Fibroblast of skin of right biceps (primary cell): Measurements from ENCODE around the gene DMXL1.

Experiments used
- DNase-seq: peaks from one replicate; pipeline ENCODE4 v3.0.0-alpha.2; 2013

DMXL1 gene

DNA sequence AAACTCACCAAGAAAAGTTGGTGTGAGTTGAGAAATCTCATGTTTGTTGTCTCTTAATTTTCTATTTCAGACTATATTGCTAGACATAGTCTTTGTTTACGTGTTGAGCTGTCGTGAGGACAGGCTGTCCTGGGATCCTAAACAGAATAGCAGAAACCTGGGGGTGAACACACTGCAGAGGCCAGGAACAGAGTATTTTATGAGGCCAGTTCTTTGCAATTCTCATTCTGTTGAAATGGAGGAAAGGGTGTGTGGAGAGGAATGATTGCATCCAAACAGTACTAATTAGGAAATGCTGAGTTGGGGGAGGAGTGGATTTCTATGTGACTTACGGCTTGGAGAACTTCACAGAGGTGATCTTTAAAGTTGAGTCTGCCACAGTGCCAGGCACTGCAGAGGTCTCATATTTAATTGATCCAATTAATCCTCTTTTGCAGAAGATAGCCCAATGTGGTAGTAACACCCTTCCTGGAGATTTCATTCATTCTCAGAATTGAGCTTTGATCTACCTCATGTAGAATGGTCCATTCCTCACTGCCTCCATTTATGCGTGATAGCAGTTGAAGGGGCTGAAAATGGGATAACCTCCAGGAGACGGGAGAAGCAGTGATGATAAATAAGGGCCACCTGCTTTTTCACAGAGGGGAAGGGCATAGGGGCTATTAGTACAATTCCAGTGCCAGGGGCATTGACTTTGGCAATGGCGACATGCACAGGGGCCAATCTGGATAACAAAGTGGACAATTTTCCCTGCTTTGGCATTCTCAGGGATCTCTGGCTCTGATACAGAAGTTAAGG is 200.3 kb downstream of the DMXL1 start:
- no peak for DNase-seq

DNA sequence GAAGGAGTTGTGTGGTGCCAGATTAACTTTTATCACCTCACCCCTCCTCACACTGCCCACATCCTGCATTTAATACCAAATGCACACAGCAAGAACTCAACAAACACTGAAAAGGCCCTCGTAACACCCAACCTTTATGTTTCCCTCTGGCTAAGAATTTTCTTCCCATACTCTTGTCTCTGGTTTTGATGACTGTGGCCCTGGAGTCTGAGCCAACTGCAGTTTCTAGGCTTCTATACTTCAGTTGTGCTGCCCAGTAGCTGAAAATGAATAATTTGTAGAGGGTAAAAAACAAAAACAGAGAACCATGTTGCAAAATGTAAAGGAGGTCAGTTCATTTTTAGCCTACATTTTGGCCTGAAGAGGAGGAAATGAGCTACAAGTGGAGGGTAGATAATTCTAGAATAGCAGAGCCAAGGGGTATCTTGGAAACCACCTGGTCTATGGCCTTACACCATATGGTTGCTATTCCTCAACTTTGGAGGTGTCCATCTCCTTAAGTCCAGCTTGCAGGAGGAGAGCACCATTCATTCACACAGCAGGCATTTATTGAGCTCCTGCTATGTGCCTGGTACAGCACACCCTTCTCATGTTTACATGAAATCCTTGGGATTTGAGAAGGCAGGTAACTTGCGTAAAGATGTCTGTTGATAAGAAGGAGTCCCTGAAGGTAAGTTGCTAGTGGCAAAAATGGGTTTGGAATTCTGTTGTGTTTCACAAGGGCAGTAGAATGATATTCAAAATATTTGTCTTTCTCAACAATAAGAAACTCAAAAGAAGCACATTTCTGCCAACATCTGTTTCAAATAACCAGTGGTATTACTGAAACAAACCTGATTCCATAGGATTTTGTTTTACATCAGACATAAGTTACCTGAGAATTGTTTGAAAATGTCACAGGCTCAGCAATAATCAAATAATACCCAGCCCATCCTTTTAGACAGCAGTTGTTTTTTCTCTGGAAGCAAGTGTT is 201.2 kb downstream of the DMXL1 start:
- DNase-seq, result no peak

DNA sequence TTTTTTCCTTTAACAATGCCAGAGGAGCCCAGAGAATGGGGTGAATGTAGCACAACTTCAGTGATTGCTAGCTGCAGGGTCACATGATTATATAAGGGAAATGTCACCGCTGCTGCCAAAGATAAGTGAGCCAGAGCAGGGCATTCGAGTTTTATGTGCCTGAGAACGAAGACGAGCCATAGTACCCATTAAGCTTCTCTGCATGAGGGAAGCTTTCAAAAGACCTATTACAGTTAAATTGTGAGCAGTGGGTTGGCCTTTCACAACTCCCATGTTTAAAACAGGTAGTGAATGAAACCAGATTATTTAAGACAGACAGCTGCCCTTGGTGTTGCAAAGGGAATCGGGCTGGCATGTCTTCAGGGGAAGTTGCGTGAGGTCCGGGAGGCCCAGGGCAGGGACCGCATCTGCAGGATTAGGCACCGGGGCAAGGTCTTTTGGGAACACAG is 202.5 kb downstream of the DMXL1 start:
- no peak for DNase-seq

GRCh38 chr5:119274030-119274766 is 203.3 kb downstream of the DMXL1 start:
- DNase-seq, result peak; percentile 10

- DNase-seq, result peak; percentile 76
Measured at GRCh38 chr5:119274767-119275130, 203.9 kb downstream of the DMXL1 start.

GRCh38 chr5:119275146-119275545 is 204.3 kb downstream of the DMXL1 start:
- peak; percentile 36 for DNase-seq

GRCh38 chr5:119275601-119276173 is 204.8 kb downstream of the DMXL1 start:
- DNase-seq, result no peak

- no peak for DNase-seq
Measured at GRCh38 chr5:119276978-119277377, 206.1 kb downstream of the DMXL1 start.

DNA sequence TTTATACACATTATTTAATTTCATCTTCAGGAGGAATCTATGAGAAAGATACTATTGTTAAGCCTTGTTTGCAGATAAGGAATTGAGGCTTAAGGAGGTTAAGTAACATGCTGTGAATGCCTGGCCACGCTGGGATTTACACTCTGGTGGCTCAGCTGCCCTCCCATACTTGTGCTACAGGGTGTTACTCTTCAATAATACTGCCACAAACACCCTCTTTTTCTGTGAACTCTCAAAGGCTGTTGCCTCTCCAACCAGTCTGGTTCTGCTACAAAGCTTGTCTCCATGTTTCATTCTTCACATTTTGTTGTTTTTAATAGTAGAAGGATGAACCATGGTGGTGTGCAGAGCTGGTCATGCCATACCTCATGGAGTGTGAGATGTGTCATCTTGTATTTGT is 208.2 kb downstream of the DMXL1 start:
- no peak for DNase-seq

DNA sequence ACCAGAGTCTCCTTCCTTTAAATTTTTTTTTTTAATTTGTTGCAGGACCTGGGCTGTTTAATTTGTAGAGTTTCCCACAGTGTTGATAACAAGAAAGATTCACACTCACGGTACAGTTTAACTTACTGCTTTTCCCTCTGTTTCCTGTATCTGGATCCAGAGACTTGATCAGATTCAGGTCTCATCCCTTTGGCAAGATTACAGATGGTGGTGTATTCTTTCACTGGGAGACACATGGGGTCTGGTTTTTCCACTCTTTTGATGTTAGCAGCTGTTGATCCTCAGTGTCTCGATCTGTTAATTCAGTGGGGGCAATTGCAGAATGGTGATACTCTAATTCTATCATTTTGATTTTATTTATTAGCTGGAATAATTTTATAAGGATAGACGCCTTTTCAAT is 209.5 kb downstream of the DMXL1 start:
- no peak for DNase-seq

DNA sequence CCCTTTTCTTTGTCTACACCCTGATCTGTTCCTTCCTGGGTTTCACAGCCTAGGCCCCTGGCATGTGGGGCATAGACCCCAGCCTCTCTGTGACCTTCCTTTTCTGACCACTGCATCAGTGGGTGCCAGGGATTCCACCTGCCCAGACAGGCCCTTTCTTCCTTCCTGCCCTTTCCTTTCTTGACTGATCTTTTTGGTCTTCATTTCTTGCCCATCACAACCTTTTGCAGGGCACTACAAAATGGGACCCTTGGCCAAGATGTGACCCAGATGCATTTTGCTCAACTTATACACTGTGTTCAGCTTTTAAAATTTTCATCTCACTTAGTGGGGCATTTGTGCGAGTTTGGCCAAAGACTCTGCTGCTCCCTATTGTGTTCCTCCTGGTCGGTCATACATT is 211.7 kb downstream of the DMXL1 start:
- no peak for DNase-seq

- DNase-seq, result no peak
Measured at GRCh38 chr5:119284031-119284430, 213.1 kb downstream of the DMXL1 start.

- DNase-seq, result peak; percentile 43
Measured at GRCh38 chr5:119285070-119285916, 214.4 kb downstream of the DMXL1 start.

DNA sequence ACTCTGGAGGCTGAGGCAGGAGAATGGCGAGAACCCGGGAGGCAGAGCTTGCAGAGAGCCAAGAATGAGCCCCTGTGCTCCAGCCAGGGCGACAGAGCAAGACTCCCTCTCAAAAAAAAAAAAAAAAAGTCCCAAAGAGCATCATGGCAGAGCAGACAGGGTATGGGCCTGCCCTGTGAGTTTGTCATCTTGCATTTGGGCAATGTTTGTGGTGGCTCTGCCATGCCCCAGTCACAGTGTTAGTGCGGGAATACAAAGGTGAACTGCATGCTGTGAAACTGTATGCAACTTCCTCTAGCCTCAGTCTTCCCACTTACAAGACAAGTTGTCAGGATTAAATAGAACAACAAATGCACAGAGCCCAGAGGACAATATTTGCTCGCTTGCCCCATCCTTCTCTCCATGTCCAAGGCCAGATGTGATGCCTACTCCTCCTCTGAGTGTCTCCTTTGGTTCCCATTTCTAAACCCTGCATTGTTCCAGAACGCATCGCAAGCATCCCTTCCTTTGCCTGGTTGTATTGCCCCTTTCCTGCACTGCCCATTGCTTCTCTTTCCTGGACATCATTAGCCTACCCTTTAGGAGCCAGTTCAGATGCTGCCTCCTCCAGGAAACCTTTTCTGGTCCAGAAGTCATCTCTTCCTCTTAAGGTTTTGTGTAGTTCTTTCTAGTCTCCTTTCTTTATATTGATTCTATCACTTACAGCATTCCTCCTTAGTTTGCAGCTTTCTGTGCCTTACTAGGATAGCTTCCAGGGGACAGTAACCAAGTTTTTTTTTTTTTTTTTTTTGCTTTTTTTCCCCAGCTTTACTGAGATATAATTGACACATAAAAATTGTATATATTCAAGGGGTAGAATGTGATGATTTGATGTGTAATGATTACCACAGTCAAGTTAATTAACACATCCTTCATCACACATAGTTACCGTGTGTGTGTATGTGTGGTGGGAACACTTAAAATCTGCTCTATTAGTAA is 215.9 kb downstream of the DMXL1 start:
- no peak for DNase-seq

GRCh38 chr5:119287547-119288111 is 216.7 kb downstream of the DMXL1 start:
- peak; percentile 56 for DNase-seq

DNA sequence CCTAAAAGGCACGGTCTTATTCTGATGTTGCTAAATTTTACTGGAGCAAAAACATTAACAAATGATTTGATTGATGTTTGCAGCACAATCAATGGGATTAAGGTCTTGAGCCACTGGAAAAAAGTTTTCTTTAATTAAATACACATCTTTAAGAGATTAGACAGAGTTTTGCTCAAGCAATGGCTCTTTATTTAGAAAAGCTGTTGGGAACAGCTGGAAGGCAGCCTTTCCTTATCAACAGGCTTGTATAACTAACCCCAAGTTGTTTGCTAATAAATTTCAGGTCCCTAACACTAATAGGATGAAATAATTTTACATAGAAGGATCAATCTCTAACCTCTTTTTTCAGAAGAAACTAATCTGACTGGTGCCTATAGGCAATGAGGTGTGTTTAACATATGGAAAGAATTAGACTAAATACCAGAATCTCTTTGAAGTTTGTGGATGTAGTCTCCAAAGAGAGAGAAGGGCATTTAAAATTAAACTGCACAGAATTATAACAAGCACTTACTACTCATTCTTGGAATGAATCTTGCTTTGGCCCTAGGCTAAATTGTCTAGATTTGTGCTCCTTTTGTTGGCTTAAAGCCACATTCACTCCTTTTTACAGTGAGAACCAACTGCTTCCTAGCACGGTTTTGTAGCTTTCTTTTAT is 217.6 kb downstream of the DMXL1 start:
- DNase-seq, result no peak

- DNase-seq, result no peak
Measured at GRCh38 chr5:119289438-119290044, 218.7 kb downstream of the DMXL1 start.

DNA sequence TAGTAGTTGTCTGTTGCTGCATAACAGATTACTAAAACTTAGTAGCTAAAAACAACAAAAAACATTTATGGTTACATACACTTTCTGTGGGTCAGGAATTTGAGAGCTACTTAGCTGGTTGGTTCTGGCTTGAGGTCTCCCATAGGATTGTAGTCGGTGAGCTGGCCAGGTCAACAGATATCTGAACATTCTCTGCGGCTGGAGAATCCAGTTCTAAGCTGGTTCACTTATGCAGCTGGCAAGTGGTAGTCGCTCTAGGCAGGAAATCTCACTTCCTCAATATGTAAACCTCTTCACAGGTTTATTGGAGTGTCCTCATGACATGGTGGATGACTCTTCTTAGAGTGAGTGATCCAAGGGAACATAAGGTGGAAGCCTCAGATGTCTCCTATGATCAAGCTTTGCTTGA is 219.3 kb downstream of the DMXL1 start:
- DNase-seq, result no peak

DNA sequence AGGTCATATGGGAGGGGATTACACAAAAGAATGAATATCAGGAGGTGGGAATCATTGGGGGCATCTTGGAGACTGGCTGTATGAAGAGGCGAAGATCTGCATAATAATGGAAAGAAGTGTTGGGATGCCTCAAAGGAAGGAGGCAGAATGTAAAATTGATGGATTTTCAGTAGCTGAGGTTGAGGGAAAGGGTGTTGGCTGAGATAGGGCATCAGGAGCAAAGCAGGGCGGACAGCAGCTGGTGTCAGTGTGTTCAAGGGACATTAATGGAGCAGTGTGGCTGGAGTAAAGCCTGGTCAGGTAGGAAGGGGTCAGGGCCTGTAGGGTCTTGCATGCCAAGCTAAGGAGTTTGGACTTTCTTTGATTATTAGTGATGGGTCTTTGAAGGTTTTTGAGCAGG is 219.7 kb downstream of the DMXL1 start:
- no peak for DNase-seq
